HEK293 (cell line): Measurements from ENCODE around the gene BRD2.

Source experiments
- OSR2 ChIP-seq: fragments of 450-650 bp; formaldehyde crosslinking; IDR thresholded peaks from 2 replicates; pipeline ENCODE4 v1.5.1; 2016; ENCODE audit warnings: missing biosample characterization, missing genetic modification characterization
- SCRT1 ChIP-seq: fragments of 450-650 bp; formaldehyde crosslinking; IDR thresholded peaks from 2 replicates; pipeline ENCODE4 v1.5.1; 2016; ENCODE audit warnings: missing biosample characterization, missing genetic modification characterization, borderline replicate concordance
- SETDB1 ChIP-seq: IDR thresholded peaks from one replicate; pipeline ENCODE4 v1.6.1; 2017; ENCODE audit warnings: mild to moderate bottlenecking, low read length, moderate library complexity, mixed read lengths; ENCODE audit not compliant: insufficient read length
- TSHZ1 ChIP-seq: fragments of 450-650 bp; formaldehyde crosslinking; IDR thresholded peaks from 2 replicates; pipeline ENCODE4 v1.5.1; 2016; ENCODE audit warnings: missing biosample characterization, missing genetic modification characterization, borderline replicate concordance
- ZBTB11 ChIP-seq: fragments of 450-650 bp; formaldehyde crosslinking; conservative IDR thresholded peaks from 2 replicates; pipeline ENCODE4 v1.5.1; 2016; ENCODE audit warnings: low read depth, missing biosample characterization, missing genetic modification characterization
- ZBTB49 ChIP-seq: fragments of 450-650 bp; formaldehyde crosslinking; IDR thresholded peaks from 2 replicates; pipeline ENCODE4 v1.5.1; 2016; ENCODE audit warnings: missing biosample characterization, missing genetic modification characterization, low read depth
- ZBTB7A ChIP-seq: fragments of 450-650 bp; formaldehyde crosslinking; IDR thresholded peaks from 2 replicates; pipeline ENCODE4 v1.5.1; 2016; ENCODE audit warnings: low read depth, missing biosample characterization, missing genetic modification characterization
- ZBTB8A ChIP-seq: fragments of 450-650 bp; formaldehyde crosslinking; IDR thresholded peaks from 2 replicates; pipeline ENCODE4 v1.5.1; 2016; ENCODE audit warnings: missing biosample characterization, missing genetic modification characterization
- ZEB2 ChIP-seq: fragments of 450-650 bp; formaldehyde crosslinking; IDR thresholded peaks from 2 replicates; pipeline ENCODE4 v1.5.1; 2016; ENCODE audit warnings: missing biosample characterization, missing genetic modification characterization
- ZFP41 ChIP-seq: fragments of 450-650 bp; formaldehyde crosslinking; IDR thresholded peaks from 2 replicates; pipeline ENCODE4 v1.5.1; 2016; ENCODE audit warnings: missing biosample characterization, missing genetic modification characterization, borderline replicate concordance
- ZNF266 ChIP-seq: fragments of 450-650 bp; formaldehyde crosslinking; IDR thresholded peaks from 2 replicates; pipeline ENCODE4 v1.5.1; 2016; ENCODE audit warnings: missing biosample characterization, missing genetic modification characterization, low read depth
- ZNF292 ChIP-seq: fragments of 450-650 bp; formaldehyde crosslinking; IDR thresholded peaks from 2 replicates; pipeline ENCODE4 v1.5.1; 2016; ENCODE audit warnings: low read depth, missing biosample characterization, missing genetic modification characterization, borderline replicate concordance
- ZNF302 ChIP-seq: fragments of 450-650 bp; formaldehyde crosslinking; IDR thresholded peaks from 2 replicates; pipeline ENCODE4 v1.5.1; 2016; ENCODE audit warnings: missing biosample characterization, missing genetic modification characterization, low read depth
- ZNF354C ChIP-seq: fragments of 450-650 bp; formaldehyde crosslinking; IDR thresholded peaks from 2 replicates; pipeline ENCODE4 v1.5.1; 2016; ENCODE audit warnings: missing biosample characterization, missing genetic modification characterization, low read depth, borderline replicate concordance
- ZNF423 ChIP-seq: fragments of 450-650 bp; formaldehyde crosslinking; IDR thresholded peaks from 2 replicates; pipeline ENCODE4 v1.5.1; 2016; ENCODE audit warnings: missing biosample characterization, missing genetic modification characterization
- ZNF48 ChIP-seq: fragments of 450-650 bp; formaldehyde crosslinking; IDR thresholded peaks from 2 replicates; pipeline ENCODE4 v1.5.1; 2016; ENCODE audit warnings: missing biosample characterization, missing genetic modification characterization
- ZNF670 ChIP-seq: fragments of 450-650 bp; formaldehyde crosslinking; IDR thresholded peaks from 2 replicates; pipeline ENCODE4 v1.5.1; 2016; ENCODE audit warnings: missing biosample characterization, missing genetic modification characterization, low read depth
- ZNF677 ChIP-seq: fragments of 450-650 bp; IDR thresholded peaks from 2 replicates; pipeline ENCODE4 v1.5.0; 2018; ENCODE audit warnings: missing biosample characterization, mild to moderate bottlenecking, missing genetic modification characterization, moderate library complexity
- ZNF701 ChIP-seq: fragments of 450-650 bp; formaldehyde crosslinking; IDR thresholded peaks from 2 replicates; pipeline ENCODE4 v1.5.1; 2016; ENCODE audit warnings: missing biosample characterization, missing genetic modification characterization
- ZNF830 ChIP-seq: fragments of 450-650 bp; IDR thresholded peaks from 2 replicates; pipeline ENCODE4 v1.5.0; 2018; ENCODE audit warnings: missing biosample characterization, missing genetic modification characterization, low read depth, mild to moderate bottlenecking, moderate library complexity
- ZSCAN16 ChIP-seq: fragments of 450-650 bp; formaldehyde crosslinking; IDR thresholded peaks from 2 replicates; pipeline ENCODE4 v1.5.1; 2016; ENCODE audit warnings: missing biosample characterization, missing genetic modification characterization
- ZSCAN23 ChIP-seq: fragments of 450-650 bp; formaldehyde crosslinking; IDR thresholded peaks from 2 replicates; pipeline ENCODE4 v1.5.1; 2016; ENCODE audit warnings: missing biosample characterization, missing genetic modification characterization
- TF ChIP-seq, protein P1 (sequence below): fragments of 450-650 bp; formaldehyde crosslinking; IDR thresholded peaks from 2 replicates; pipeline ENCODE4 v1.5.1; 2016; ENCODE audit warnings: missing biosample characterization, missing genetic modification characterization
- TF ChIP-seq, protein P2 (sequence below): sonication (generic); formaldehyde crosslinking; IDR thresholded peaks from 2 replicates; pipeline ENCODE4 v1.8.1; 2022; ENCODE audit warnings: mild to moderate bottlenecking, moderate library complexity, missing genetic modification reagents

The BRD2 gene

DNA sequence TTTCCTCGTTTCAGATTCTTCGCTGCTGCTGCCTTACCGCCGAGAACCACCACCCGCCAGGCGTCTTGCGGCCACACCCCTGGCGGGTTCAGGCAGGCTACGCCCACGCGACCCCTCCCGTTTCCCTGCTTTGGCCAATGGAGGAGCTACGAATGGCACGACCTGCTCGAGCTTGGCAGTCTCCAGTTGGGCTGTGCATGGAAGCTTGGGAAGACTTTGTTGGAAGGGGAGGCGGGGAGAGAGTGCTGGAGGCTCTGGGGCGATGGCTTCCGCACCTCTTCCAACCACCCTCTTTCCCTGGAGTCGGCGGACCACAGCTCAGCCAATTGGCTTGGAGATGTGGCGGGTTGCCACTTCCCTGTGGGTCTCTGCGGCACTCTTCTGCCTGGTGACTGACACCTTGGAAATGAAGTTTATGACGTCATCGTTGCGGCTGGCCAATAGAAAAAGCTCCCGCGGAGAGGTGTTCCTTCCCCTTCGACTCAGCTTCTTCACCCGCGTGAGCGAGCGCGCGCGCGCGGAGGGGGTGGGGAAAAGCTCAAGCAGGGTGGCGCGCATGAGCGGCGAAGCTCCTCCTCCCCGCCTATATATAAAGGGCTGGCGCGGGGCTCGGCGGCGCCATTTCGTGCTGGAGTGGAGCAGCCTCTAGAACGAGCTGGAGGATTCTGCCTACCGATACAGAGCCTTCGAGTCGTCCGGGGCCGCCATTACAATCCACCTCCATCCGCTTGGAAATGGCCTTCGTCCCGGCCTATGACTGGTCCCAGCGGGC, 3.4 kb downstream of the BRD2 start (continued):
- TF ChIP-seq, protein P1, sequence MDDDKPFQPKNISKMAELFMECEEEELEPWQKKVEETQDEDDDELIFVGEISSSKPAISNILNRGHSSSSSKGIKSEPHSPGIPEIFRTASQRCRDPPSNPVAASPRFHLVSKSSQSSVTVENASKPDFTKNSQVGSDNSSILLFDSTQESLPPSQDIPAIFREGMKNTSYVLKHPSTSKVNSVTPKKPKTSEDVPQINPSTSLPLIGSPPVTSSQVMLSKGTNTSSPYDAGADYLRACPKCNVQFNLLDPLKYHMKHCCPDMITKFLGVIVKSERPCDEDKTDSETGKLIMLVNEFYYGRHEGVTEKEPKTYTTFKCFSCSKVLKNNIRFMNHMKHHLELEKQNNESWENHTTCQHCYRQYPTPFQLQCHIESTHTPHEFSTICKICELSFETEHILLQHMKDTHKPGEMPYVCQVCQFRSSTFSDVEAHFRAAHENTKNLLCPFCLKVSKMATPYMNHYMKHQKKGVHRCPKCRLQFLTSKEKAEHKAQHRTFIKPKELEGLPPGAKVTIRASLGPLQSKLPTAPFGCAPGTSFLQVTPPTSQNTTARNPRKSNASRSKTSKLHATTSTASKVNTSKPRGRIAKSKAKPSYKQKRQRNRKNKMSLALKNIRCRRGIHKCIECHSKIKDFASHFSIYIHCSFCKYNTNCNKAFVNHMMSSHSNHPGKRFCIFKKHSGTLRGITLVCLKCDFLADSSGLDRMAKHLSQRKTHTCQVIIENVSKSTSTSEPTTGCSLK (tag by site-specific recombination): no peak
- TF ChIP-seq ZBTB7A (tag by site-specific recombination) (peak; percentile 88; the same call in 1 of the 2 replicates), ZNF292 (tag by site-specific recombination) (no peak), SCRT1 (no peak), ZNF302 (tag by site-specific recombination) (no peak), ZNF266 (tag by site-specific recombination) (no peak), TSHZ1 (tag by site-specific recombination) (peak; percentile 90; the same call in 1 of the 2 replicates), ZSCAN23 (peak; percentile 68; the same call in 1 of the 2 replicates), SETDB1 (no peak), ZNF48 (tag by site-specific recombination) (no peak), ZNF701 (tag by site-specific recombination) (no peak), OSR2 (tag by site-specific recombination) (peak; percentile 41; the same call in 1 of the 2 replicates), ZNF354C (tag by site-specific recombination) (no peak), ZBTB8A (tag by site-specific recombination) (peak; percentile 35; the same call in 1 of the 2 replicates), ZNF677 (tag by site-specific recombination) (0 out of 2 replicates have a peak, but pooled peaks have one; percentile 33), ZNF670 (tag by site-specific recombination) (no peak), ZFP41 (tag by site-specific recombination) (0 out of 2 replicates have a peak, but pooled peaks have one; percentile 77), ZBTB49 (no peak), ZBTB11 (tag by site-specific recombination) (no peak), ZEB2 (peak; percentile 44), ZSCAN16 (tag by site-specific recombination) (no peak), ZNF423 (no peak), ZNF830 (tag by site-specific recombination) (no peak)
- TF ChIP-seq, protein P2, sequence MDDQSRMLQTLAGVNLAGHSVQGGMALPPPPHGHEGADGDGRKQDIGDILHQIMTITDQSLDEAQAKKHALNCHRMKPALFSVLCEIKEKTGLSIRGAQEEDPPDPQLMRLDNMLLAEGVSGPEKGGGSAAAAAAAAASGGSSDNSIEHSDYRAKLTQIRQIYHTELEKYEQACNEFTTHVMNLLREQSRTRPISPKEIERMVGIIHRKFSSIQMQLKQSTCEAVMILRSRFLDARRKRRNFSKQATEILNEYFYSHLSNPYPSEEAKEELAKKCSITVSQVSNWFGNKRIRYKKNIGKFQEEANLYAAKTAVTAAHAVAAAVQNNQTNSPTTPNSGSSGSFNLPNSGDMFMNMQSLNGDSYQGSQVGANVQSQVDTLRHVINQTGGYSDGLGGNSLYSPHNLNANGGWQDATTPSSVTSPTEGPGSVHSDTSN: peak; percentile 75
